ENCODE measurements around the gene CCND1. TPM values are rescaled to one million over a fixed set of nuclear protein-coding genes. Genes with fewer than 3 reads are reported as not detected.

Gene CCND1
- total and polyA plus RNA-seq, 10 of the 15 experiments (the other 5 are each of a cell fraction or from before 2014, with no cell fraction given) = 0.09 to 6.6 (median 0.59) TPM; not detected in 2

DNA sequence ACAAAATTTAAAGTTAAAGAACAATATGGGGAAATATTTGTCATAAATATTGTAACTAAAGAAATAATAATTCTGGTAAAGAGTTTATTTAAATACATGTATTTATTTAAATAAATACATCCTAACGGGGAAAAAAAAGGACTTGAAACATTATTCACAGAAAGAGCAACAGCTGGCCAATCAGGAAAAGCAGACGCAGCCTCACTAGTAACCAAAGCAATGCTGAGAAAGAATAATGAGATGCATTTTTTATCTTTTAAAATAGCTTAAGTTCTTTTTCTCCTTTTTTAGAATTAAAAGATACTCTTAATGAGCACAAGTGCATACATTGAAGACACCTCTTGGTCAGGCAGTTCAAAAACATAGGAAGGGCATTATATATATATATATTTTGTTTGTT, 36.8 kb downstream of the CCND1 start:
- SMC1A ChIA-PET (ENCODE audit: uncharacterized antibody, unreplicated experiment) = no interaction called here

More for the DNA sequence above, 36.8 kb downstream of the CCND1 start:
- no peak for FAIRE-seq
- H3K4me3 ChIP-seq = no peak overlapping the region
- ATAC-seq = no peak
- no TSS peak for BruUV-seq (replicated peaks)
- no peak overlapping the region for H3K9ac ChIP-seq (ENCODE audit: control insufficient read depth, insufficient read depth, low read length)
- H3K4me2 ChIP-seq (ENCODE audit: control insufficient read depth, insufficient read depth) = no peak overlapping the region
- no peaks in the 10 kb centered on the region; the same call in 1 of the 2 replicates for H3K4me1 ChIP-seq (ENCODE audit: control insufficient read depth, insufficient read depth, low read length)
- H4K20me1 ChIP-seq (ENCODE audit: control insufficient read depth, insufficient read depth) = no peaks in the 10 kb centered on the region
- in situ Hi-C loops (cut with MboI) = no loop called here
- H3K27me3 ChIP-seq (replicated peaks in 1 of 2; ENCODE audit: control insufficient read depth in 2 of 2, insufficient read depth in 2 of 2, low read length in 1 of 2) = no peaks in the 10 kb centered on the region
- RAD21 ChIA-PET (ENCODE audit: unreplicated experiment) = no interaction called here
- intact Hi-C loops (cut with micrococcal nuclease; ENCODE audit: unreplicated experiment) = no loop called here
- TF ChIP-seq, protein P1, sequence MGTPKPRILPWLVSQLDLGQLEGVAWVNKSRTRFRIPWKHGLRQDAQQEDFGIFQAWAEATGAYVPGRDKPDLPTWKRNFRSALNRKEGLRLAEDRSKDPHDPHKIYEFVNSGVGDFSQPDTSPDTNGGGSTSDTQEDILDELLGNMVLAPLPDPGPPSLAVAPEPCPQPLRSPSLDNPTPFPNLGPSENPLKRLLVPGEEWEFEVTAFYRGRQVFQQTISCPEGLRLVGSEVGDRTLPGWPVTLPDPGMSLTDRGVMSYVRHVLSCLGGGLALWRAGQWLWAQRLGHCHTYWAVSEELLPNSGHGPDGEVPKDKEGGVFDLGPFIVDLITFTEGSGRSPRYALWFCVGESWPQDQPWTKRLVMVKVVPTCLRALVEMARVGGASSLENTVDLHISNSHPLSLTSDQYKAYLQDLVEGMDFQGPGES (IDR thresholded peaks at IDR 0.05) = no peak
- TF ChIP-seq CHD1 (IDR thresholded peaks at IDR 0.05; ENCODE audit: low read depth, low read length) (no peak), IKZF1 (conservative IDR thresholded peaks at IDR 0.05) (no peak), KAT2A (conservative IDR thresholded peaks at IDR 0.05; ENCODE audit: control insufficient read depth, low read depth, low read length) (no peak), SMAD5 (IDR thresholded peaks at IDR 0.05; ENCODE audit: low read depth) (no peak), NFYB (IDR thresholded peaks at IDR 0.05; ENCODE audit: insufficient read depth, low read depth, low read length) (no peak), TCF3 (IDR thresholded peaks at IDR 0.05; ENCODE audit: borderline replicate concordance, insufficient read depth, low read depth, low read length) (no peak), CBX3 (IDR thresholded peaks at IDR 0.05; ENCODE audit: borderline replicate concordance, low read depth) (no peak), RCOR1 (conservative IDR thresholded peaks at IDR 0.05; ENCODE audit: low read depth, low read length) (no peak), IRF4 (IDR thresholded peaks at IDR 0.05; ENCODE audit: low read depth, low read length) (no peak), HCFC1 (IDR thresholded peaks at IDR 0.05; ENCODE audit: low read length) (no peak)
- TF ChIP-seq, protein P2, sequence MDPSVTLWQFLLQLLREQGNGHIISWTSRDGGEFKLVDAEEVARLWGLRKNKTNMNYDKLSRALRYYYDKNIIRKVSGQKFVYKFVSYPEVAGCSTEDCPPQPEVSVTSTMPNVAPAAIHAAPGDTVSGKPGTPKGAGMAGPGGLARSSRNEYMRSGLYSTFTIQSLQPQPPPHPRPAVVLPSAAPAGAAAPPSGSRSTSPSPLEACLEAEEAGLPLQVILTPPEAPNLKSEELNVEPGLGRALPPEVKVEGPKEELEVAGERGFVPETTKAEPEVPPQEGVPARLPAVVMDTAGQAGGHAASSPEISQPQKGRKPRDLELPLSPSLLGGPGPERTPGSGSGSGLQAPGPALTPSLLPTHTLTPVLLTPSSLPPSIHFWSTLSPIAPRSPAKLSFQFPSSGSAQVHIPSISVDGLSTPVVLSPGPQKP (IDR thresholded peaks at IDR 0.05; ENCODE audit: low read depth, low read length) = no peak
- TF ChIP-seq, protein P3, sequence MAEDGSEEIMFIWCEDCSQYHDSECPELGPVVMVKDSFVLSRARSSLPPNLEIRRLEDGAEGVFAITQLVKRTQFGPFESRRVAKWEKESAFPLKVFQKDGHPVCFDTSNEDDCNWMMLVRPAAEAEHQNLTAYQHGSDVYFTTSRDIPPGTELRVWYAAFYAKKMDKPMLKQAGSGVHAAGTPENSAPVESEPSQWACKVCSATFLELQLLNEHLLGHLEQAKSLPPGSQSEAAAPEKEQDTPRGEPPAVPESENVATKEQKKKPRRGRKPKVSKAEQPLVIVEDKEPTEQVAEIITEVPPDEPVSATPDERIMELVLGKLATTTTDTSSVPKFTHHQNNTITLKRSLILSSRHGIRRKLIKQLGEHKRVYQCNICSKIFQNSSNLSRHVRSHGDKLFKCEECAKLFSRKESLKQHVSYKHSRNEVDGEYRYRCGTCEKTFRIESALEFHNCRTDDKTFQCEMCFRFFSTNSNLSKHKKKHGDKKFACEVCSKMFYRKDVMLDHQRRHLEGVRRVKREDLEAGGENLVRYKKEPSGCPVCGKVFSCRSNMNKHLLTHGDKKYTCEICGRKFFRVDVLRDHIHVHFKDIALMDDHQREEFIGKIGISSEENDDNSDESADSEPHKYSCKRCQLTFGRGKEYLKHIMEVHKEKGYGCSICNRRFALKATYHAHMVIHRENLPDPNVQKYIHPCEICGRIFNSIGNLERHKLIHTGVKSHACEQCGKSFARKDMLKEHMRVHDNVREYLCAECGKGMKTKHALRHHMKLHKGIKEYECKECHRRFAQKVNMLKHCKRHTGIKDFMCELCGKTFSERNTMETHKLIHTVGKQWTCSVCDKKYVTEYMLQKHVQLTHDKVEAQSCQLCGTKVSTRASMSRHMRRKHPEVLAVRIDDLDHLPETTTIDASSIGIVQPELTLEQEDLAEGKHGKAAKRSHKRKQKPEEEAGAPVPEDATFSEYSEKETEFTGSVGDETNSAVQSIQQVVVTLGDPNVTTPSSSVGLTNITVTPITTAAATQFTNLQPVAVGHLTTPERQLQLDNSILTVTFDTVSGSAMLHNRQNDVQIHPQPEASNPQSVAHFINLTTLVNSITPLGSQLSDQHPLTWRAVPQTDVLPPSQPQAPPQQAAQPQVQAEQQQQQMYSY (CRISPR knock-in tag; IDR thresholded peaks at IDR 0.05) = no peak
- CTCF ChIA-PET = interaction anchor here (0.6 to 2.4 kb wide), 2 partner anchors 8 to 35 kb away, joined by 3 to 15 read pairs; no protein-coding TSS in a partner anchor
- POLR2A ChIA-PET = no interaction called here
- no peak overlapping the region for H3K27ac ChIP-seq (ENCODE audit: control insufficient read depth, insufficient read depth)
- WGBS (ENCODE audit: insufficient coverage, insufficient replicate concordance, low lambda C conversion rate, missing lambda C conversion rate) = 19% methylated on average over 2 of the region's 2 CpGs
- no peak for DNase-seq (ENCODE audit: low read depth, low spot score)
- H3K79me2 ChIP-seq (ENCODE audit: control insufficient read depth, insufficient read depth, low read length) = peaks cover 16% of the 10 kb centered on the region
- no peaks in the 10 kb centered on the region for H3K9me3 ChIP-seq (replicated peaks; ENCODE audit: control insufficient read depth, insufficient read depth, low read length)
- H2AFZ ChIP-seq (ENCODE audit: control insufficient read depth, low read depth, low read length) = no peak overlapping the region
- no peaks in the 10 kb centered on the region for H3K36me3 ChIP-seq (ENCODE audit: control insufficient read depth in 2 of 2, insufficient read depth in 2 of 2, low read length in 1 of 2)
